ENCODE data around the gene MAD1L1.

MAD1L1 gene

GRCh38 chr7:1897861-1898627 lies 334.7 kb downstream of the MAD1L1 start:
- no peaks in the 10 kb centered on the region for H3K36me3 ChIP-seq (ENCODE audit: insufficient read depth)
- no peak overlapping the region for H3K27ac ChIP-seq
- H2AFZ ChIP-seq (ENCODE audit: low read depth) = no peak overlapping the region
- no peaks in the 10 kb centered on the region for H3K4me1 ChIP-seq (ENCODE audit: low read depth, poor library complexity, severe bottlenecking)
- H4K20me1 ChIP-seq (ENCODE audit: insufficient read depth) = no peaks in the 10 kb centered on the region
- H3K4me3 ChIP-seq (IDR thresholded peaks at IDR 0.05; ENCODE audit: insufficient read depth, low read depth, low read length) = no peak overlapping the region
- H3K27me3 ChIP-seq (ENCODE audit: insufficient read depth, low read depth) = no peaks in the 10 kb centered on the region
- H3K4me2 ChIP-seq = no peak overlapping the region
- H3K9ac ChIP-seq = no peak overlapping the region
- no peak for TF ChIP-seq CTCF (conservative IDR thresholded peaks at IDR 0.05; ENCODE audit: low read depth, low read length)
- no peaks in the 10 kb centered on the region for H3K79me2 ChIP-seq (ENCODE audit: insufficient read depth, low read depth)

- no peaks in the 10 kb centered on the region for H4K20me1 ChIP-seq (ENCODE audit: insufficient read depth)
- H3K9ac ChIP-seq = no peak overlapping the region
- no peaks in the 10 kb centered on the region for H3K27me3 ChIP-seq (ENCODE audit: insufficient read depth, low read depth)
- H3K4me1 ChIP-seq (ENCODE audit: low read depth, poor library complexity, severe bottlenecking) = no peaks in the 10 kb centered on the region
- no peaks in the 10 kb centered on the region for H3K36me3 ChIP-seq (ENCODE audit: insufficient read depth)
- H3K4me2 ChIP-seq = no peak overlapping the region
- no peak overlapping the region for H3K4me3 ChIP-seq (IDR thresholded peaks at IDR 0.05; ENCODE audit: insufficient read depth, low read depth, low read length)
- no peak overlapping the region for H3K27ac ChIP-seq
- TF ChIP-seq CTCF (conservative IDR thresholded peaks at IDR 0.05; ENCODE audit: low read depth, low read length) = no peak
- H3K79me2 ChIP-seq (ENCODE audit: insufficient read depth, low read depth) = no peaks in the 10 kb centered on the region
- no peak overlapping the region for H2AFZ ChIP-seq (ENCODE audit: low read depth)
These were observed 335.5 kb downstream of the MAD1L1 start for GRCh38 chr7:1897076-1897860.

GRCh38 chr7:1895664-1896515 lies 336.9 kb downstream of the MAD1L1 start:
- Histone ChIP-seq H4K20me1 (ENCODE audit: insufficient read depth) (no peaks in the 10 kb centered on the region), H3K9ac (no peak overlapping the region), H3K36me3 (ENCODE audit: insufficient read depth) (no peaks in the 10 kb centered on the region), H3K4me3 (IDR thresholded peaks at IDR 0.05; ENCODE audit: insufficient read depth, low read depth, low read length) (no peak overlapping the region), H3K27me3 (ENCODE audit: insufficient read depth, low read depth) (no peaks in the 10 kb centered on the region), H2AFZ (ENCODE audit: low read depth) (no peak overlapping the region), H3K79me2 (ENCODE audit: insufficient read depth, low read depth) (no peaks in the 10 kb centered on the region), H3K27ac (no peak overlapping the region), H3K4me1 (ENCODE audit: low read depth, poor library complexity, severe bottlenecking) (no peaks in the 10 kb centered on the region), H3K4me2 (no peak overlapping the region)
- TF ChIP-seq CTCF (conservative IDR thresholded peaks at IDR 0.05; ENCODE audit: low read depth, low read length) = no peak

- H3K27me3 ChIP-seq (ENCODE audit: insufficient read depth, low read depth) = no peaks in the 10 kb centered on the region
- no peak overlapping the region for H3K4me3 ChIP-seq (IDR thresholded peaks at IDR 0.05; ENCODE audit: insufficient read depth, low read depth, low read length)
- H3K9ac ChIP-seq = no peak overlapping the region
- H3K4me1 ChIP-seq (ENCODE audit: low read depth, poor library complexity, severe bottlenecking) = no peaks in the 10 kb centered on the region
- H3K4me2 ChIP-seq = no peak overlapping the region
- no peaks in the 10 kb centered on the region for H3K36me3 ChIP-seq (ENCODE audit: insufficient read depth)
- no peak overlapping the region for H2AFZ ChIP-seq (ENCODE audit: low read depth)
- H3K79me2 ChIP-seq (ENCODE audit: insufficient read depth, low read depth) = no peaks in the 10 kb centered on the region
- H4K20me1 ChIP-seq (ENCODE audit: insufficient read depth) = no peaks in the 10 kb centered on the region
- no peak for TF ChIP-seq CTCF (conservative IDR thresholded peaks at IDR 0.05; ENCODE audit: low read depth, low read length)
- no peak overlapping the region for H3K27ac ChIP-seq
These were observed 337.7 kb downstream of the MAD1L1 start for GRCh38 chr7:1894906-1895663.
